ENCODE data around the gene KRTAP4-7. TPM values are rescaled to one million over a fixed set of nuclear protein-coding genes. Genes with fewer than 3 reads are reported as not detected.
"Not testable (repeated sequence)": the region's sequence is repeated elsewhere in the genome, so short reads cannot be mapped to it uniquely, and the experiment has no call there.

KRTAP4-7 gene
- total and polyA plus RNA-seq, 2 donors (not counting 3 experiments of a cell fraction or from before 2014, with no cell fraction given) = not detected

GRCh38 chr17:41098481-41098880 is 14.5 kb downstream of the KRTAP4-7 start:
- TF ChIP-seq EZH2 (IDR thresholded peaks at IDR 0.05; ENCODE audit: borderline replicate concordance, low read depth, low read length, severe bottlenecking) (no peak), CTCF (IDR thresholded peaks at IDR 0.05; ENCODE audit: extremely low read depth in 1 of 2, insufficient read depth in 1 of 2, low read depth in 1 of 2, low read length in 2 of 2) (no peak), POLR2AphosphoS5 (IDR thresholded peaks at IDR 0.05; ENCODE audit: insufficient read depth, low read depth, low read length) (no peak), MAX (IDR thresholded peaks at IDR 0.05; ENCODE audit: insufficient read depth, insufficient read length) (no peak)
- Histone ChIP-seq H3K4me2 (ENCODE audit: insufficient read depth, low read length) (no peak overlapping the region), H3K4me1 (ENCODE audit: control insufficient read depth, extremely low read depth, insufficient read depth, low read length) (peaks cover 2% of the 10 kb centered on the region), H3K4me3 (replicated peaks in 1 of 3; ENCODE audit: insufficient read depth in 1 of 3, low read depth in 1 of 3, low read length in 3 of 3) (no peak overlapping the region), H3K36me3 (ENCODE audit: control insufficient read depth in 2 of 2, extremely low read depth in 1 of 2, insufficient read depth in 2 of 2, low read length in 2 of 2) (no peaks in the 10 kb centered on the region), H3K9me1 (replicated peaks; ENCODE audit: control insufficient read depth, extremely low read depth, insufficient read depth, low read length) (no peaks in the 10 kb centered on the region), H3K27me3 (ENCODE audit: control insufficient read depth in 2 of 2, insufficient read depth in 2 of 2, low read length in 2 of 2) (no peaks in the 10 kb centered on the region), H2AFZ (ENCODE audit: low read depth, low read length) (no peak overlapping the region), H3K9ac (replicated peaks; ENCODE audit: extremely low read depth, insufficient read depth, low read length) (no peak overlapping the region), H4K20me1 (replicated peaks; ENCODE audit: control insufficient read depth, extremely low read depth, insufficient read depth, low read length) (no peaks in the 10 kb centered on the region), H3K27ac (ENCODE audit: insufficient read depth, low read depth, low read length) (no peak overlapping the region), H3K79me2 (ENCODE audit: control insufficient read depth, insufficient read depth, low read length) (no peaks in the 10 kb centered on the region), H3K9me3 (replicated peaks; ENCODE audit: control insufficient read depth, insufficient read depth, low read length) (no peaks in the 10 kb centered on the region)
- FAIRE-seq (no peak), DNase-seq (ENCODE audit: low read depth, low spot score) (no peak)
- dilution Hi-C loops (cut with MboI; ENCODE audit: extremely low pct_ligation_motif_present, low sequenced_read_pairs) (no loop called here), intact Hi-C loops (cut with micrococcal nuclease) (no loop called here)
- no TSS peak for BruUV-seq (replicated peaks)
- CTCF ChIA-PET = no interaction called here
- POLR2A ChIA-PET = no interaction called here

- H3K9me3 ChIP-seq (replicated peaks; ENCODE audit: control insufficient read depth, insufficient read depth, low read length); H3K27ac ChIP-seq (ENCODE audit: insufficient read depth, low read depth, low read length); H3K79me2 ChIP-seq (ENCODE audit: control insufficient read depth, insufficient read depth, low read length); H3K27me3 ChIP-seq (ENCODE audit: control insufficient read depth in 2 of 2, insufficient read depth in 2 of 2, low read length in 2 of 2); FAIRE-seq; CTCF ChIA-PET; H3K4me2 ChIP-seq (ENCODE audit: insufficient read depth, low read length); BruUV-seq (replicated peaks); H3K9ac ChIP-seq (replicated peaks; ENCODE audit: extremely low read depth, insufficient read depth, low read length); intact Hi-C loops (cut with micrococcal nuclease); H3K36me3 ChIP-seq (ENCODE audit: control insufficient read depth in 2 of 2, extremely low read depth in 1 of 2, insufficient read depth in 2 of 2, low read length in 2 of 2); H3K4me3 ChIP-seq (replicated peaks in 1 of 3; ENCODE audit: insufficient read depth in 1 of 3, low read depth in 1 of 3, low read length in 3 of 3); H3K4me1 ChIP-seq (ENCODE audit: control insufficient read depth, extremely low read depth, insufficient read depth, low read length); H3K9me1 ChIP-seq (replicated peaks; ENCODE audit: control insufficient read depth, extremely low read depth, insufficient read depth, low read length); H2AFZ ChIP-seq (ENCODE audit: low read depth, low read length); H4K20me1 ChIP-seq (replicated peaks; ENCODE audit: control insufficient read depth, extremely low read depth, insufficient read depth, low read length); dilution Hi-C loops (cut with MboI; ENCODE audit: extremely low pct_ligation_motif_present, low sequenced_read_pairs); POLR2A ChIA-PET: not testable (repeated sequence)
- peak; percentile 42 for DNase-seq (ENCODE audit: low read depth, low spot score)
These were observed 15.9 kb downstream of the KRTAP4-7 start for GRCh38 chr17:41099682-41100480.
